HG03159 (cell line): ENCODE data around the gene FAM229B.
A peak's percentile ranks its signal among the peaks of the same experiment; 100 is the strongest.
"Not testable (repeated sequence)": the region's sequence is repeated elsewhere in the genome, so short reads cannot be mapped to it uniquely, and the experiment has no call there.

ENCODE experiments used
- ATAC-seq: cut with Tn5 transposase; IDR thresholded peaks from one replicate; pipeline ENCODE4 v1.9.1; 2021; ENCODE audit warnings: mild to moderate bottlenecking, moderate library complexity; ENCODE audit not compliant: unreplicated experiment

The FAM229B gene

DNA sequence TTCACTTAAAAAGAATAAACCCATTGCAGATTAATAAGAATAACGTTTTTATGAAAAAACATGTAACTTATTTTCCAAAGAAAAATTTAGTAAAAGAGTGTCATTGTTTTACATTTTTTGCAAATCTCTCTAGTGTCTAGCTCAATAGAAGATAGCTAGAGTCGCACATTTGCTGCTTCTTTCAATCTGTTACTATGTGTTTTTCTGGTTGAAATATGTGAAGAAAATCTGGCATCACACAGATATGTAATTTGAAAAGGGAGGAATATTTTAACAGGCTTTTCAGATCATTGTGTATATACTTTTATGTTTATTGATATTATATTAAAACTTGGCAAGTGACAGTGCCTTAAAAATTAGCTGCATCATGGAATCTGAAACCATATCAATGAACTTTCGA is 24.4 kb upstream of the FAM229B start:
- ATAC-seq = no peak

DNA sequence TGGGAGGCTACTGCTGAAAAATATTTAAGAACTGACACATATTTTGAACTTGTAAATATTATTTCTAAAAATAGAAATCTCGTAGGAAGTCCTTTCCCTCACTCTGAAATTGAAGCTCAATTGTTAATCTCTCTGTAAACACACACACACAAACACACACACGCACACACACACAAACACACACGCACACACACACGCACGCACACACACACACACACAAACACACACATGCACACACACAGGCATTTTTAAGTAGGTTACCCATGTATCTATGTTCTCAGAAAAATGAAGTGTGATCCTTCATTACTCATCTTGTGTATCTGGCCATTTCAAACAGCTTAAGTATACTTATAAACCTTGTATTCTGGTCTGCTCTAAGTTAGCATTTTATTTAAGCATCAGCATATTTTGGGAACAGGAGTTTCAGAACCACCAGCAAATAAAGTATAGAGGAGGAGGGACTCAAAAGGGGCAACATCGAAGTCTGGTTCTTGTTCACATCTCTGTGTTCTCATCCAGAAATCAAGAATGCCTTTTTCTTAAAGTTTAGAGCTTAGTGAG is 21.9 kb upstream of the FAM229B start:
- no peak for ATAC-seq

DNA sequence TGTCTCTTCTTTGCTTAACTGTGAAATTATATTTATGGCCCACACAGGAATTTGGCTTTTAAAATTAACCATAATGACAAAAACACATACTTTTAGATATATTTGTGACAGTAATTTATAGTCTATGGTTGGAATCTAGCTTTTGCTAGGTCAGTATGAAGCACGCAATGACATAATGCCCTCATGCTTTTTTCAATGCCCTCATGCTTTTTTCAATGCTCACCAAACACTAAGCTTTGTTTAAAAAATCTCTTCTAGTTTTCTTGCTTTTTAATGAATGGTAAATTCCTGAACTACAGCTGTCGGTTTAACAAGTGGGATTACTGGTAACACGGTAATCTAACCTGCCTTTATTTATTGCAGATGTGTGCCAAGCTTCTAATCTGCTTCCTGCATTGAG is 20.8 kb upstream of the FAM229B start:
- no peak for ATAC-seq

DNA sequence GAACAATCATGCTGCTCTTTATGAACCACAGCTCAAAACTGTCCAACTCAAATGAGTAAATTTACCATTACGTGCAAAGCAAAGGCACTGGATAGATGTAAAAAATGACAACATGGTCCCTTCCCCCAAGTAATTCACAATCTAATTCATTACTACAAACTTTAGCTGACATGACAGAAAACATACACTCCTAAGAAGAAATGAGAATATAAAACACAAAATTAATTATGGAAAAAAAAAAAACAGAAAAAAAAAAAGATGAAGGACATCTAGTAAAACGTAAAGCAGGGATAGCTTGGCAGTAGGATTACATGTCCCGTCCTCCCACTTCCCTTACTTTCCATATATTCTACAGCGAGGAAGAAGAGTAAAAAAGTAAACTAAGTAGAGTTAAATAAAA is 5.8 kb upstream of the FAM229B start:
- ATAC-seq = no peak

DNA sequence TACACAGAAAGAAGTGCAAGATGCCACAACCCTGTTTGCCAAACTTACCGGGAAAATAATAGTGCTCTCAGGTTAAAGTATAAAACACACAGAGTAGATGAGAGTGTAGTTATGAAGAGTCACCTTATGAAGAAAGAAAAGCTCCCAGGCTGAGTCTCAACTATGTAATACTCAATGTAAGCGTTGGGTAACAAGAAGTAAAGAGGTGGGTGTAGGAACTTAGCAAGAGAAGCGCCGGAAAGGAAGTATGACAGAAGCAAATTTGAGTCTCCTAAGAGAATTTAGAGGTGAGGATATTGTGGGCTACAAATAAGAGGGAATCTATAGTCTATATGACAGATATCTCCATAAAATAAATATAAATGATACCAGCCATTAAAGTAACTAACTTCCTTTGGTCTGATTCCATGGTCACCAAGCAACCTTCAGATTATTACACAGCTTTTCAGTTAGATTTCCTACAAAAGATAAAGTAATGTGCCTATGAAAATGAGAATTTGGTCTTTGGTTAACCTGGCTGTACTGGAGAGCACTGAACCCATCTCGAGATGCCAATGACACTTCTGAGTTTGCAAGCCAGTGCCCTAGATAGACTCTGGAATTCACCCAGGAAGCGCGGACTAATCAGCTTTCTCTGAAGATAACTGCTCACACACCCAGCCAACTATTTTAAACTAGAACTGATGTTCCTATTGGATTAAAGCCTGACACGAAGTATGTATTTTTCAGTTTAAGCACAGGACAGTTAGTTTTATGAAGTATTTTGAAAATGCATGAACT is 1.9 kb upstream of the FAM229B start:
- no peak for ATAC-seq

DNA sequence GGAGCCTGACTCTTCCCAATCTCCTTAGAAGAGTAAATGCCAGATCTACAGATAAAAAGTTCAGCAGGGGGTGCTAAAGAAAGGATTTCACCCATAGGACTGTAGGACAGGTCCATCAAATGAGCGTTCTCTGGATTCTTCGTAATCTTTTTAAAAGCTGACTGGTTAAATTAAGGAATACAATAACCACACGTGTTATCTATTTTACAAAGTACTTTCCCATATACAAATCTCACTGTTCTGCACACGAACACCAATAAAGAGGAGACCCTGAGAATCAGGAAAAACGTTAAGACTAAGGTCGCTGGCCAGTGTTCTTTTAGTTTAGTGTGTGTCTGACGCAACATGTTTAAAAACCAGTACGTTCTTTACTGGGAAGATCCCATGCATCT is 651 bp upstream of the FAM229B start:
- peak; percentile 22 for ATAC-seq

DNA sequence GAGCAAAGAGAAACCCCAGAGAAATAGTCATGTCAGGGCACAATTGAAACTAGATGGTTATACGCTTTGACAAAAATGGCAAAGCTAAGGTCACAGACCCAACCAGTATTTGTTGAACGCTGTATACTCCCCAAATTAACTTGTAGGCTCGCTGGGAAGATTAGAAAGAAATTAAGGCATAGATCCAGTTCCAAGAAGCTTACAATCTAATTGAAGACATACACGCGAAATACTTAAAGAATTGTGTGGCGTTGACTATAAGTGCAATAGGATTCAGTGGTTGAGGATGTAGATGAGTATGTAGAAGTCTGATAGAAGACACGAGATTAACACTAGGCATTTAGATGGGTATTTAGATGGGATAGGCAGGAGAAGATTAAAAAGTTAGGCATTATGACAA is 525 bp downstream of the FAM229B start:
- ATAC-seq = no peak

DNA sequence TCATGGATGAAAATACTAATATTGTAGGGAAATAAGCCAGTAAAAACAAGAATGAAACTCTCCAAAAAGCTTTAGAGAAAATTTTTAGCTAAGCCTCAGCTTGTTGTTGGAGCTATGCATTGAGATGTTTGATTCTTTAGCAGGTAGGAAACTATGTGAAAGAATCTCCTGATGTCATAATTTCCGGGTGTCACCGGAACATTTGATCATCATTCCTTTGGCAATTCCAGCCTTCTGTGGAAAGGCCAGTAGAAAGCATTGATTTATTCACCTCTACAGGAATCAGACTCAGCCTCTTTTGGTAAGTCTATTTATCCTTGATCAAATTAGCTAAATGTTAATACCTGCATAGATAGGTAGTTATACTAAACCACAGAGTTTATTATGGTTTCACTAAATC is 9.5 kb downstream of the FAM229B start:
- no peak for ATAC-seq

DNA sequence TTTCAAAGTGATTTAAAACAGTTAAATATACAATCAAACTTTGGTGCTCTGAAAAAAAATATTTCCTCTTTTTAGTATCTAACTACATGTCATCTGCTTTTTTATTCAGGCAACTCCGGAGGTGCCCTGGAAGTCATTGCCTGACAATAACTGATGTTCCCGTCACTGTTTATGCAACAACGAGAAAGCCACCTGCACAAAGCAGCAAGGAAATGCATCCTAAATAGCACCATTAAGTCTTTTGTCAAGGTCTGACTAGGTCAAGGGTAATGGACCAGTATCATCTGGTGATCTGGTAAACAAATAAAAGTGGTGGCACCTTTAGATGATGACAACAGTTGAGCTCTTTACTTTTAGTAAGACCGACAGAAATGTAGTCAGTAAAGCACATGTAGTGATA is 13.2 kb downstream of the FAM229B start:
- ATAC-seq = no peak

DNA sequence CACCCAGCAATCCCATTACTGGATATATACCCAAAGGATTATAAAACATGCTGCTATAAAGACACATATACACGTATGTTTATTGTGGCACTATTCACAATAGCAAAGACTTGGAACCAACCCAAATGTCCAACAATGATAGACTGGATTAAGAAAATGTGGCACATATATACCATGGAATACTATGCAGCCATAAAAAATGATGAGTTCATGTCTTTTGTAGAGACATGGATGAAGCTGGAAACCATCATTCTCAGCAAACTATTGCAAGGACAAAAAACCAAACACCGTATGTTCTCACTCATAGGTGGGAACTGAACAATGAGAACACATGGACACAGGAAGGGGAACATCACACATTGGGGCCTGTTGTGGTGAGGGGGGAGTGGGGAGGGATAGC is 18.6 kb downstream of the FAM229B start:
- not testable (repeated sequence) for ATAC-seq

DNA sequence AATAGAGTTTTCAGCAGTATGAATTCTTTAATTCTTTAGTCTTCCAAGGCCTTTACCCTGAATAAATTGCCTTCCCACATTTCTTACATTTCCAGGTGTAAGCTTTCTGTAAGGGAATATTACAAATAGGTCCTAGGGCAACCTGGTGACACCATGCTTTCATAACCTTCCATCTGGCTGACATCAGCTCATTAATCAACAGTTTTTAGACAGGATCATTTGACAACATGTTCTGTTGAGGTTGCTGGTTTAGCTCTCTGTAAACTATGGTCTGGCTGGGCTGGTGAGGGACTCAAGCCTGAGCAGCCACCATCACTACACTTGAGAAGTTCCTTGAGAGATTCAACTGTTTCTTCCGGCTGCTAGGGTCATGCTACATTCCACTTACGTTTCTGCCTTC is 19.2 kb downstream of the FAM229B start:
- no peak for ATAC-seq

DNA sequence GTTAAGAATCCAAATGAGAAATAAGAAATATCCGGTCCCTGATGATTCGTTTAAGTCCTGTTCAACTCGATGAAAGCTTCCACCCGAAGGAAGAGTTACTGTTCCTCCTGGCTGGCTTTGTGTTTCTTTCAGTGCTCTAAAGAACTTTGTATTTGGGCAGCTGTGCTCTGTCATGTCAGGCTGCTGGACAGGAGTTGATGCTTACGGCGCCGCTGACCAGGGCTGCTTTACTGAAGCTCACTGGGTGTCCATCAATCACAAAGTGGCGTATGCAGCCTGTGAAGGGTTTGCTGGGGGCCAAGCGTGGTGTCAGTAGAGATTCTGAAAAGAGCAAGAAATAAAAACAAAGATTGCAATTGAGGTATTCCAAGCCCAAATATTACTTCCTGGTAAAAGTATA is 21.9 kb downstream of the FAM229B start:
- no peak for ATAC-seq

DNA sequence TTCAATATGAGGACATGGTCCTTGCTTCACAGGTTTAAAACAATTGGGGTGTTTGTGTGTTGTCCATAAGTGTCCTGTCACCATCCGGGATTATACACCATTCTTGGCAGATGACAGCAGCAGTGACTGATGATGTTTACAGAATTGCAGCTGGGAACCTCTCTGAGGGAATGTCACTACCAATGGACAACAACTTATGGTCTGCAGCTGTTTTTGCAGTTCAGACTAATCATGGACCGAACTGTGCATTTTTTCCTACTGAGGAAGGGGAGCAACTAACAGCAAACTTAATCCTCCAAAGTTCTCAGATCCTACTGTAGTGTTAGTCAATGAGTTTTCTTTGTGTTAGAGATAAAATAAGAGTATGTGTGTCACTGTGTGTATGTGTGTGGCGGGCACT is 26.0 kb downstream of the FAM229B start:
- no peak for ATAC-seq

DNA sequence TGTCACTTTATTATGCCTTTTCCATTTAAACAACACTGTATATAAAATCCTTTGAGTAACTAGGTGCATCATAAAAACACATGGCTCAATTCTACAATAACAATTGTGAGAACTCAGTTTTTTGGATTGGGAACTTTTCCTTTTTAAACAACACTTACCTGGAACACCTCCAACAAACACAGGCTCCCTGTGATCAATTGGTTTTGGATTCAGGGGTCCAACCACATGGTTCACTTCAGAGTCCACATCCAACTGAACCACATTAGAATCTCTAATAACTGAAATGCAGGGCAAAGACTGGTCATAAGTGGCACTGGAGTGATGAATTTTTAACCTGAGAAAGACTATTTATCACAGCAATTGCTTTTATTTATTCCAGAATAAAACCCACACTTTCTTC is 26.5 kb downstream of the FAM229B start:
- ATAC-seq = no peak

DNA sequence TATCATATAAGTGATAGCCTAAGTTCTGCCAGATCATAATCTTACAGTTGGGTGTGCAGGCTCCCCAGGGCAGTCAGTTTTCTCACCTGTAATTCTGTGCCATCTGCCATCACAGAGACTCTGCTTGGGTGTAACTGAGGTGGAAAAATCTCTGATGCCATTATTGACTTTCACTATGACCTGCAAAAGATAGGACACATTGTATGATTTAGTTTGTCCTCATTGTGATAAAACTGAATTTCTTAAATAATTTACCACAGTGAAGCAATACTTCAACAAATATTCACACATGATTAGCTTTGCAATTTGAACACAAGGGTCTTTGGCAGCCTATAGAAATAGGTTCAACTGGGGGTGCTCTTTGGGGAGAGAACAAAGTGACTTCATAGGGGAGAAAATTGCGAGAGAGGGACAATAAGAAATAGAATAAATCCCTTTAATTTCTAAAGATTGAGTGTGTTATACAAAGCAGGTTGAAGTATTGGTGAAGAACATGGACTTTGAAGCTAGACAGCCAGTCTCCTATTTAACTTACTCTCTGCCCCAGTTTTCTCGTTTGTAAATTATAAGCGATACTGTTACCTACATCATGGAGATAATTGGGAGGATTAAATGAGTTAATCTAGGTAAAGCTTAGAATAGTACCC is 27.3 kb downstream of the FAM229B start:
- ATAC-seq = no peak

DNA sequence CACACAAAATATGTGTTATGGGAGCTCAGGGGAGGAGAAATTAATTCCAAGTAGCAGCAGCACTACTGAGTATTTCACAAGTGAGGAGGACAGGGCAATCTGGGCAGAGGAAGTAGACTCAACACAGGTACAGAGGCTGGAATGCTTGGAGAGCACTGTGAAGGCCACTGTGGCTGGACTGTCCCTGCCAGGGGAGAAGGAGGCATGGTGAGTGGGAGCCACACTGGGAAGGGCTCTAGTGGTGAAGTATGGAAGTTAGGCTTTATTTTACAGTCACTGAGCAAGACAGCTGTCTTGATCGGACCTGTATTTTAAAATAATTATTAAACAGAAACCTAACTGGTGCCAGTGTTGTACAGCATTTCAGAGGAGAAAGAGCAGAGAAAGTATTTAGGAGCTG is 28.8 kb downstream of the FAM229B start:
- ATAC-seq = no peak

DNA sequence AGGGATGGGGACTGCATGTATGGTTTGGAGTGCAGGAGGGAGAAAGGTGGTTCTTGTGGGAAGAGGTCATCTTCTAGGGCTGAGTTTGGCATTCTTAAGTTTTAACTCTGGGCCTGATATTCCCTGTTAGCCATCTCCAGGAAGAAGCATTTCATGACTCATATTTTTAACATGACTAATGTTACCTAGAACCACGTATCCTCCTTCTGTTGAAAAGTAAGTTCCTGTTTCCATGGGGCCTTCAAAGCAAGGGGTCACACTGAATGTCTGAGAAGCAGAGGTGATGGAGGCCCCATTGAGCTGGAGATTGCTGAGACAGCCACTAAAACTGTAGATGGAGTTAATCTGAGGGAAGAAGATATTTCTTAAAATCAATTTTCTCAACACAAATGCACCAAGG is 30.2 kb downstream of the FAM229B start:
- no peak for ATAC-seq

DNA sequence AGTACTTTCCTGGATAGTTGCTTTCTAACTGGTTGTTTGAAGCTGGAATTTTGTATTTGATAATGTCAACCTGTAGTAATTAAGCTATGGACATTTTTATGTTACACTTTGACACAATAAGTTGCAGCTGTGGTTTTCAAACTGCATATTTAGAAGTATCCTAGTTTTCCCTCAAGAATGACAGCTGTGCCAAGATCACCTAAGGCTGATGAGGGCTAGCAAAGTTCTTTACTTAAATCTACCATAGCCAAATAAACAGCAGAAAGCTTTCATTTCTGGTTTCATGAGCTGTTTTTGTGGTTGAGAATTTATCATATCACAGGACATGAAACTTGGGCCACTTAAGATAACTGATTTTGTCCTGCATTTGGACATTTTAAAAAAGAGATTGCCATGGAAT is 30.6 kb downstream of the FAM229B start:
- ATAC-seq = no peak

DNA sequence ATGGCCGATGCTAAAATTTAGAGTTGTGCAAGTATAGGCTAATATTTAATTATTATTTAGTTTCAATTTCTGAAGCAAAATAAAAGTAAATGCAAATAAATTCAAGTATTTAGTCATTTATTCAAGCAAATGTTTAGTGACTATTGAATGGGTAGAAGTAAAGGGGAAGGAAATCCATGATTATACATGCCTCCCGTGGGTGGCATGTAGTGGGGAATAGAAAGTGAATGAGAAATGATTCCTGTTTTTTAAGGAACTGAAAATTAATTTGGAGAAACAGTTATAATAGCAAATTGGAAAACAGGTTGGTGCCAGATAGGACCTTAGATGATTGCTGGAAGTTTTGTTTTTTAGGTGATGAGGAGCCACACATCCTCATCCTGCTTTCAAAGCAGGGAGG is 35.4 kb downstream of the FAM229B start:
- ATAC-seq = no peak

DNA sequence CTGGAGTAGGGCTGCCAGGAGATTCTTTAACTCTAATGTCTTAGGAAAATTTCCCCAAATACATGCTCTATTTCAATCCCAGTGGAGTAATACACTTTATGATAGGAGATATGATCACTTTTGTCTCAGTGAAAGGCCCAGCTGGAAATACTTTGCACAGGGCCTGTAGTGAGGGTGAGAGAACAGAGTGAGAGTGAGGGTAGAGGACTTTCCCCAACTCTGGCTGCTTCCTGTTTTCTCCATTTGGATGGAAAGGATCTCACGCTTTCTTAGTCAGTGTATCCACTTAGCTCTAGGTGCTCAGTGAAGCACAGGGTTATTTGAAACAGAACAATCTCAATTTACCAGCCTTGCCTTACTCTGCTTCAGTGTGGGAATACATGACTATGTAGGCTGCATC is 36.6 kb downstream of the FAM229B start:
- no peak for ATAC-seq

DNA sequence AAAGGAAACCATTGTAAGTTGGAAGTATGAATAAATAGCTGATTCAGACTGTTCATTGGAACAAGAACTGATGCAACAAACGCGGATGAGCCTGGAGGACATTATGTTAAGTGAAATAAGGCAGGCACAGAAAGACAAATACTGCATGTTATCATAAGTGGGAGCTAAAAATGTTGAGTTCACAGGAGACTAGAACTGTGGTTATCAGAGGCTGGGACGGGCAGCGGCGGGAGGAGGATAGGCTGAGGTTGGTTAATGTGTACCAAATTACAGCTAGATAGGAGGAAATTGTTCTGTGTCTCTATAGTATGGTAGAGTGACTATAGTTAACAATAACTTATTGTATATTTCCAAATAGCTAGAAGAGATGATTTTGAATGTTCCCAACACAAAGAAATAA is 40.8 kb downstream of the FAM229B start:
- ATAC-seq = no peak

DNA sequence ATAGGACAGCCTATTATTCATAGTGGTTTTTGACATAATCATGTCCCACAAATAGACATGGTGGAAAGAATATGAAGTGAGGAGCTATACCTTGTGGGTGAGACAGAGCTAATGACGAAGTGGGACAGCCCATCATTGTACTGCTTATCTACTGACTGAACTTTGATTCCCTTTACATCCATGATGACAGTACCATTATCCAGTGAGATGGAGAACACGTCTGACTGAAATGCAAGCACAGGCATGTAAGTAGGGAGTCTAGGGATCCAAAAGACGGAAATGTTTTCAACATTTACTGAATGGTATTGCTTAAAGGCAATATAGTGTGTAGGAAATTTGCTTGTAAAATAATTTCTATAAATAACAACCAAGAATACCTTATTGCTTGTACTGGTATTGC is 43.5 kb downstream of the FAM229B start:
- ATAC-seq = no peak

DNA sequence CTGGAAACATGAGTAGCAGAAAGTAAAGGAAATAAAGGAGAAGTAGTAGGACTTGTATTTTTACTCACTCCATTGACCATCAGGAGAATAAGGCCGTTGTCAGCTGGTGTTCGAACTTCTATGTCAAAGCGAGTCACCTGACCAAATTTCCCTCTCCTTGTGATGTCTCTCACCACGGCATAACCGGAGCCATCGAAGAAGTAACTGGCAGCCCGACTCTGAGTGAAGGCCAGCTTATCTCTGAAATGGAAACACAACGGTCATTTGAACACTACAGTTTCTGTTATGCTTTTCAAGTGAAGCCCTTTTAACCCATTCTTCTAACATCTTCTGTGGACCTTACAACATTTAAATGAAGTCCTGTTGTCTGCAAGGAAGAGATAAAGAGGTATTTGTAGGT is 51.7 kb downstream of the FAM229B start:
- ATAC-seq = no peak
